Measurements from ENCODE around the gene SRRM4. TPM values are rescaled to one million over a fixed set of nuclear protein-coding genes. Genes with fewer than 3 reads are reported as not detected.

Gene SRRM4
- 0.06 TPM for total RNA-seq

GRCh38 chr12:118981285-118982211, at the start of gene SRRM4:
Gene SRRM4, plus strand, starts transcription at chr12:118981541. Its CDS starts 342 bp downstream, at chr12:118981883.

GRCh38 chr12:119178544-119179334, 197.4 kb downstream of the SRRM4 start, which contains the start of gene HSPB8:
Gene HSPB8, plus strand, starts transcription at chr12:119178931. Its CDS starts 382 bp downstream, at chr12:119179313.

Other genes starting within 250 kb of the SRRM4 start
- gene HSPB8, start 197.4 kb downstream of the SRRM4 start, total RNA-seq: 24.4 TPM